ENCODE measurements around the gene WDR43. TPM values are rescaled to one million over a fixed set of nuclear protein-coding genes. Genes with fewer than 3 reads are reported as not detected.

WDR43 gene
- total and polyA plus RNA-seq, 9 of the 15 experiments (the other 6 are each of a cell fraction or from before 2014, with no cell fraction given) = 34.6 to 197 (median 105) TPM

- FAIRE-seq = no peak
- H3K4me2 ChIP-seq (ENCODE audit: insufficient read depth, low read length) = no peak overlapping the region
Measured at GRCh38 chr2:28951910-28952835, 57.7 kb downstream of the WDR43 start.

More at GRCh38 chr2:28951910-28952835, 57.7 kb downstream of the WDR43 start:
- WGBS (ENCODE audit: insufficient coverage, low coverage, missing lambda C conversion rate) = 51% methylated on average over 13 of the region's 13 CpGs
- Histone ChIP-seq H3K27me3 (ENCODE audit: control insufficient read depth in 2 of 2, insufficient read depth in 2 of 2, low read length in 2 of 2) (no peaks in the 10 kb centered on the region), H3K27ac (ENCODE audit: extremely low read depth, low read depth, low read length) (no peak overlapping the region), H3K4me3 (no peak overlapping the region), H3K9me3 (replicated peaks; ENCODE audit: control insufficient read depth, insufficient read depth, low read depth, low read length) (peaks cover 3% of the 10 kb centered on the region), H3K36me3 (ENCODE audit: control insufficient read depth, insufficient read depth, low read length) (peaks cover 19% of the 10 kb centered on the region; the same call in 2 of the 3 replicates), H3K4me1 (replicated peaks in 1 of 2; ENCODE audit: control insufficient read depth in 2 of 2, insufficient read depth in 2 of 2, low read length in 2 of 2) (peaks cover 6 to 10% of the 10 kb centered on the region in 2 experiments; a peak in 4 of 5 replicates), H3K79me2 (ENCODE audit: control insufficient read depth, insufficient read depth, low read length) (no peaks in the 10 kb centered on the region), H4K20me1 (replicated peaks; ENCODE audit: control insufficient read depth, insufficient read depth, low read length) (no peaks in the 10 kb centered on the region), H3K9ac (ENCODE audit: insufficient read depth in 1 of 2, low read depth in 2 of 2, low read length in 2 of 2) (no peak overlapping the region), H3K9me1 (ENCODE audit: control insufficient read depth, insufficient read depth, low read length) (no peaks in the 10 kb centered on the region), H2AFZ (ENCODE audit: low read depth, low read length) (peak overlapping the region; percentile 22; the same call in 1 of the 2 replicates)
- ChIA-PET CTCF (ENCODE audit: low intra/inter-chr PET ratio) (interaction anchor here (0.6 to 3.9 kb wide), 2 partner anchors 131 to 658 kb away, joined by 3 to 18 read pairs; no protein-coding TSS in a partner anchor), POLR2A (interaction anchor here (0.7 to 1.1 kb wide), 2 partner anchors 13 to 79 kb away, joined by 3 read pairs; no protein-coding TSS in a partner anchor)
- ATAC-seq (no peak), DNase-seq (ENCODE audit: extremely low read depth in 1 of 4, low spot score in 3 of 4) (no peak)
- TF ChIP-seq RB1 (IDR thresholded peaks at IDR 0.05; ENCODE audit: low read depth) (no peak), CEBPB (tag; IDR thresholded peaks at IDR 0.05) (peak; percentile 46; the same call in 1 of the 2 replicates), CEBPG (CRISPR knock-in tag; IDR thresholded peaks at IDR 0.05) (0 out of 2 replicates have a peak, but pooled peaks have one; percentile 12), CEBPG (tag; conservative IDR thresholded peaks at IDR 0.05 in 1 of 2, IDR thresholded peaks at IDR 0.05 in 1 of 2) (no peak)
- in situ Hi-C loops (cut with MboI) (loop anchor here (25.0 kb wide), 1 partner anchor 1110 kb away; no protein-coding TSS in a partner anchor), intact Hi-C loops (cut with micrococcal nuclease) (loop anchor here (1.0 to 10.0 kb wide), 4 partner anchors 131 to 1123 kb away; no protein-coding TSS in a partner anchor)
- no TSS peak for BruUV-seq (replicated peaks)
